Lung microvascular endothelial cell (primary cell): ENCODE results near the gene ACTA2. TPM values are rescaled to one million over a fixed set of nuclear protein-coding genes. Genes with fewer than 3 reads are reported as not detected.

Experiments
- DNase-seq, 2 donors: peaks; one replicate each; pipeline versions ENCODE4 v3.0.0 to v3.0.0-alpha.2; 2010; ENCODE audit warnings: low read depth in 2 of 2
- total RNA-seq: library from RNA; depleted of rRNA; stranded (reverse); fragments of >200 nt; gene quantifications from 2 replicates; pipeline ENCODE4 v1.2.1, GENCODE V29; 2014

ACTA2 gene
- total RNA-seq, 1 donor from 2014 or later, result 3.2 TPM

GRCh38 chr10:88920986-88921593, 31.5 kb downstream of the ACTA2 start:
- DNase-seq, result no peak

GRCh38 chr10:88920198-88920597, 32.4 kb downstream of the ACTA2 start:
- DNase-seq, result no peak

- no peak for DNase-seq
These were observed 33.5 kb downstream of the ACTA2 start for GRCh38 chr10:88919041-88919440.

- no peak for DNase-seq
These were observed 34.2 kb downstream of the ACTA2 start for GRCh38 chr10:88918191-88918905.

- no peak for DNase-seq
These were observed 35.6 kb downstream of the ACTA2 start for GRCh38 chr10:88916986-88917385.

GRCh38 chr10:88916231-88916630, 36.3 kb downstream of the ACTA2 start:
- DNase-seq, result no peak

GRCh38 chr10:88915781-88916180, 36.8 kb downstream of the ACTA2 start:
- DNase-seq, result no peak

- DNase-seq, result peak in 1 of 2 donors; percentile 2
These were observed 38.8 kb downstream of the ACTA2 start for GRCh38 chr10:88913788-88914187.

GRCh38 chr10:88913127-88913526, 39.4 kb downstream of the ACTA2 start:
- DNase-seq, result no peak

- no peak for DNase-seq
These were observed 40.7 kb downstream of the ACTA2 start for GRCh38 chr10:88911851-88912250.

- no peak for DNase-seq
These were observed 41.5 kb downstream of the ACTA2 start for GRCh38 chr10:88911116-88911515.

- no peak for DNase-seq
These were observed 44.4 kb downstream of the ACTA2 start for GRCh38 chr10:88908194-88908593.

GRCh38 chr10:88906921-88907320, 45.7 kb downstream of the ACTA2 start:
- no peak for DNase-seq

- DNase-seq, result no peak
These were observed 48.9 kb downstream of the ACTA2 start for GRCh38 chr10:88903715-88904114.

- no peak for DNase-seq
These were observed 50.4 kb downstream of the ACTA2 start for GRCh38 chr10:88901984-88902789.

- peak in 1 of 2 donors; percentile 17 for DNase-seq
These were observed 51.2 kb downstream of the ACTA2 start for GRCh38 chr10:88901206-88901983.

GRCh38 chr10:88899886-88900285, 52.7 kb downstream of the ACTA2 start:
- DNase-seq, result no peak

- DNase-seq, result no peak
These were observed 53.8 kb downstream of the ACTA2 start for GRCh38 chr10:88898727-88899126.

- DNase-seq, result no peak
These were observed 55.3 kb downstream of the ACTA2 start for GRCh38 chr10:88896994-88897853.

GRCh38 chr10:88896372-88896993, 56.1 kb downstream of the ACTA2 start:
- DNase-seq, result no peak
